Stimulated activated naive CD8-positive, alpha-beta T cell treated with anti-CD3 and anti-CD28 coated beads, Interleukin-15, amount 100 ng/mL, for 72 hours (primary cell): Measurements from ENCODE around the gene CDC42BPB.

Source experiments
- ATAC-seq: fragments of 150-1000 bp; cut with Tn5 transposase; 2 replicates; pipeline ENCODE4 v1.10.0; 2021; ENCODE audit warnings: mild to moderate bottlenecking, moderate library complexity
- DNase-seq, 2 donors: peaks; one replicate each; pipeline ENCODE4 v3.0.0; 2021 to 2022
- H3K27ac Mint-ChIP-seq, 2 donors: one replicate each; pipeline ENCODE4 v1.8.0; 2022; ENCODE audit warnings: mild to moderate bottlenecking in 2 of 2, mixed read lengths in 2 of 2, moderate library complexity in 2 of 2
- H3K27me3 Mint-ChIP-seq: one replicate; pipeline ENCODE4 v1.8.0; 2022; ENCODE audit warnings: mixed read lengths
- H3K4me1 Mint-ChIP-seq: one replicate; pipeline ENCODE4 v1.8.0; 2022; ENCODE audit warnings: mild to moderate bottlenecking, mixed read lengths
- H3K4me3 Mint-ChIP-seq, 2 donors: one replicate each; pipeline ENCODE4 v1.8.0; 2022; ENCODE audit warnings: mild to moderate bottlenecking in 2 of 2, mixed read lengths in 2 of 2, moderate library complexity in 1 of 2
- H3K9me3 Mint-ChIP-seq, 2 donors: one replicate each; pipeline ENCODE4 v1.8.0; 2022; ENCODE audit warnings: mixed read lengths in 2 of 2

Gene CDC42BPB

DNA sequence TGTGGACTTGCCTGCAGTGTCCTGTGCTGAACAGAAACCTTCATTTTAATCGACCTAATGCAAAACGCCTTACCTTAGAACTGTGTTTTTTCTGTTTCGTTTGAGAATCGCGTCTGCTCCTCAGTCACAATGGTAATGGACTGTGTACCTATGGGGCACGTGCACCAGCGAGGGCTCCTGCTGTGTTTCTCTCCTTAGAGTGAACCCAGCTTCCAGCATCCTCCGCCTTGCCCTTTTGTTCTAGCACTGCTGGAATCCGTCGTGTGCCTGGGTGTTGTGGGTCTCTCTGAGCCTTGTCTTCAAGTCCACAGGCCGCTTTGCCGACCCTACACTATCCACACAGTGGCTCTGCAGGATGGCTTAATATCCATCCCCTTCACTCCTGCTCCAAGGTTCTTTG lies 131.2 kb downstream of the CDC42BPB start:
- H3K27ac Mint-ChIP-seq, result no peak overlapping the region
- H3K9me3 Mint-ChIP-seq, result no peaks in the 10 kb centered on the region
- ATAC-seq (no peak), DNase-seq (no peak)
- no peak overlapping the region for H3K4me3 Mint-ChIP-seq
- H3K27me3 Mint-ChIP-seq, result peaks cover 48% of the 10 kb centered on the region
- peaks cover 10% of the 10 kb centered on the region for H3K4me1 Mint-ChIP-seq

- peaks cover 48% of the 10 kb centered on the region for H3K27me3 Mint-ChIP-seq
- DNase-seq, result no peak
- H3K4me1 Mint-ChIP-seq, result peaks cover 10% of the 10 kb centered on the region
- H3K9me3 Mint-ChIP-seq, result no peaks in the 10 kb centered on the region
- no peak for ATAC-seq
- H3K4me3 Mint-ChIP-seq, result no peak overlapping the region
- H3K27ac Mint-ChIP-seq, result no peak overlapping the region
Observed at GRCh38 chr14:102925646-102926045, 131.7 kb downstream of the CDC42BPB start.

GRCh38 chr14:102924632-102925588 lies 132.4 kb downstream of the CDC42BPB start:
- no peak for ATAC-seq
- peaks cover 48% of the 10 kb centered on the region for H3K27me3 Mint-ChIP-seq
- peaks cover 10% of the 10 kb centered on the region for H3K4me1 Mint-ChIP-seq
- no peak for DNase-seq
- H3K9me3 Mint-ChIP-seq, result no peaks in the 10 kb centered on the region
- H3K27ac Mint-ChIP-seq, result no peak overlapping the region
- H3K4me3 Mint-ChIP-seq, result no peak overlapping the region

DNA sequence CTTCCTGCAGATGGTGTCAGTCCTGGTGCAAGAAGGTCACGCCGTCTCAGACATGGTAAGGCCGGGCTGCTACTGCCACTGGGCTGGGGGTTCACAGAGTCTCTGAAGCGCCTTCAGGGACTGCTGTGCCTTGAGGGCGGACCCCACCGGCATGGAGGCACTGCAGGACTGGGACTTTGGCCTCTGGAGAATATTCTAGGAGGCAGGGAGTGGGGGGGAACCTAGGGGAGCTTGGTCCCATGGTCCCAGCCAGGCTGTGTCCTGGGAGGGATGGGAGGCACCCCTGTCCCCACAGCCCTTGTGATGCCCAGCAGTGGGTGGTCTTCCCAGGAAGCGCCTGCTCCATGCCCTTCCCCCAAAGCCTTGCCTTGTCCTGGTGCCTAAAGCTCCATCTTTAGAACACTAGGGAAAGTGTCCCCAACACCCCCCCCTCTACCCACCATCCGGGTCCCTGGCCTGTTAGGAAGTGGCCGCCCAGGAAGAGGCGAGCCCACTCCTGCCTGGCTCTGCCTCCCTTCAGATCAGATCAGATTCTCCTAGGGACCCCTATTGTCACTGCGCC lies 133.3 kb downstream of the CDC42BPB start:
- no peak for ATAC-seq
- DNase-seq, result no peak
- Mint-ChIP-seq H3K9me3 (no peaks in the 10 kb centered on the region), H3K4me3 (no peak overlapping the region), H3K27me3 (peaks cover 48% of the 10 kb centered on the region), H3K4me1 (peaks cover 10% of the 10 kb centered on the region), H3K27ac (no peak overlapping the region)

DNA sequence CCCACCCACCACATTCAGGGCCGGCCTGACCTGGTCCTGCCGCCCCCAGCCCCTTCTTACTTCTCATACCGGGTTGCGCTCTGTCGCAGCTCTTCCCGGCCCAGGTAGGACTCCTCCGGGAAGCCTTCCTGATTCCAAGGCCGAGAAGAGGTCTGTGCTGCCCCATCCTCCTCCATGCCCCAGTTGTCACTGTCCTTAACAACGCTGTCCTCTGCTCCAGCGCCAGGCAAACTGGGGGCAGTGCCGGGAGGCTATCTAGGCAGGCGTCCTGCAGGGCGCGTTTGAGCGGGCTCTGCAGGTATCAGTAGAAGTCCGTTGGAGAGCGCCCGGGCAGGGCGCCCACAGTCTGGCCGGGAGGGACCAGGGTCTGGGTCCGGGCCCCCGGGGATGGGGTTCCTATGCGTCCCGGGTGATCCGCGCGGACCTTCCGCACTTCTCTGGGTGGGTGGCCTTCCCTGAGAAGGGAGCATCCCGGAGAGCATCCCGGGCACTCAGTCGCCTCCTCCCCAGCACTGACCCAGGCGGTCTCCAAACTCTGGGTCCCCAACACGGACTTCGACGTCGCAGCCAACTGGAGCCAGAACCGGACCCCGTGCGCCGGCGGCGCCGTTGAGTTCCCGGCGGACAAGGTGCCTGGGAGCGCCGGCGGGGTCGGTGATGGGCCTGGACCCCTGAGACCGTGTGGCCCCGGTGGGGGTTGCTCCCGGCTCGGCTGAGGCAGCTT lies 134.0 kb downstream of the CDC42BPB start:
- ATAC-seq, result peak; percentile 29
- Mint-ChIP-seq H3K4me1 (peaks cover 5% of the 10 kb centered on the region), H3K27ac (no peak overlapping the region), H3K4me3 (peak overlapping the region; percentile 66 to 68), H3K27me3 (peaks cover 47% of the 10 kb centered on the region), H3K9me3 (no peaks in the 10 kb centered on the region)
- DNase-seq, result no peak

DNA sequence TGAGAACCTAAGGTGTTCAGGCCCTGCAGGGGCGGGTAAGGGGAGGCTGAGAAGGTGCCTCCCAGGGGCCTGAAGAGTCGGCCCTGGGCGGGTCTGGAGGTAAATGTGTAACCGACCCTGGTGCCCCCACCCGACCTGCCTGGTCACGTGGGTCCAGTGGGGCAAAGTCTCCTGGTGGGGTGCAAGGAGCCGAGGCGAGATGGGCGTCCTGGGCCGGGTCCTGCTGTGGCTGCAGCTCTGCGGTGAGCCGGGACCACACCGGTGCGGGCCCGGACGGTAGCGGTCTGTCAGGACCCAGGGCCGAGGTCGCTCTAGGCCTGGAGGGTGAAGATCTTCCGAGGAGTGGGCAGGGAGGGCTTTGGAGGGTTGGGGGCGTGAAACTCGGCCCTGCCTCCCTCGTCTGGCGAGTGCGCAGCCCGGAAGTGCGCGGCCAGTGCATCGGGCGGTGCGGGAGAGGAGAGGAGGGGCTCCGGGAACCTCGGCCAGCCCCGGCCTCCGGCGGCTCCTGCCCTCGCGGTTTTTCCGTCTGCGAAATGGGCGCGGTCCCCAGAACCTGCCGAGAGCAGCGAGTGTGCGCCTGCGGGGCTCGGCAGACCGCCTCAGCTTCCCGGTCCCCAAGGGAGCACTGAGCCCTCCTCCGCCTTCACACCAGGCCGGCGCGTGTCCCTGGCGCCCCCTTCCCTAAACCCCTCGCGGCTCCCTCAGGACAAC lies 134.7 kb downstream of the CDC42BPB start, which contains the start of gene AMN:
Gene AMN (plus strand): TSS at position 174 of the 711 bp plus-strand sequence. CDS start 26 bp downstream, at position 200.
- no peaks in the 10 kb centered on the region for H3K9me3 Mint-ChIP-seq
- ATAC-seq (peak; percentile 16), DNase-seq (no peak)
- H3K27ac Mint-ChIP-seq, result no peak within 1 kb of the TSS
- peak within 1 kb of the TSS; percentile 66 to 68 for H3K4me3 Mint-ChIP-seq
- H3K4me1 Mint-ChIP-seq, result peaks cover 5% of the 10 kb centered on the region
- H3K27me3 Mint-ChIP-seq, result peaks cover 40% of the 10 kb centered on the region

- Mint-ChIP-seq H3K4me1 (peaks cover 10% of the 10 kb centered on the region), H3K9me3 (no peaks in the 10 kb centered on the region), H3K27me3 (peaks cover 23% of the 10 kb centered on the region), H3K27ac (no peak overlapping the region), H3K4me3 (no peak overlapping the region)
- no peak for ATAC-seq
- DNase-seq, result no peak
Observed at GRCh38 chr14:102920998-102921304, 136.4 kb downstream of the CDC42BPB start.

DNA sequence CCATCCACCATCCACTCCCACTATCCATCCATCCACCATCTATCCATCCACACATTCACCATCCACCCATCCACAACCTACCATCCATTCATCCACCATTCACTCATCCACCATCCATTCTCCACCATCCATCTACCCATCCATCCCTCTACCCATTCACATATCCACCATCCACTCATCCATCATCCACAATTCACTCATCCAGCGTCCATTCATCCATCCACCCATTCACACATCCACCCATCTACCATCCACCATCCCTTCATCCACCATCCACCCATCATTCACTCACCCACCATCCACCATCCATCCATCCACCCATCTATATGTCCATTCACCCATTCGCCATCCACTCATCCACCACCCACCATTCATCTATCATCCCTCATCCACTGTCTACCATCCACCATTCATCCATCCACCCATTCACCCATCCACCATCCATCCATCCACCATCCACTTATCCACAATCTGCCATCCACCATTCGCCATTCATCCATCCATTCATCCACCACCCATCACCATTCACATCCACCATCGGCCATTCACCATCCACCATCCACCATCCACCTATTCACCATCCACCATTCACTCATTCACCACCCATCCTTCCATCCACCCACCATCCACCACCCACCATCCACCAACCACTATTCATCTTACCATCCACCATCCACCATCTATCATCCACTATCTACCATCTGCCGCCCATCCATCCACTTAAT lies 136.9 kb downstream of the CDC42BPB start:
- ATAC-seq, result no peak
- H3K27ac Mint-ChIP-seq, result no peak overlapping the region

GRCh38 chr14:102918438-102918837 lies 138.9 kb downstream of the CDC42BPB start:
- DNase-seq (no peak), ATAC-seq (no peak)
- no peak overlapping the region for H3K4me3 Mint-ChIP-seq
- H3K27ac Mint-ChIP-seq, result no peak overlapping the region
- peaks cover 7% of the 10 kb centered on the region for H3K27me3 Mint-ChIP-seq
- peaks cover 10% of the 10 kb centered on the region for H3K4me1 Mint-ChIP-seq
- no peaks in the 10 kb centered on the region for H3K9me3 Mint-ChIP-seq

More for the DNA sequence above, 136.9 kb downstream of the CDC42BPB start:
- H3K4me1 Mint-ChIP-seq, result peaks cover 10% of the 10 kb centered on the region
- H3K4me3 Mint-ChIP-seq, result no peak overlapping the region
- no peaks in the 10 kb centered on the region for H3K9me3 Mint-ChIP-seq
- no peak for DNase-seq
- H3K27me3 Mint-ChIP-seq, result peaks cover 18% of the 10 kb centered on the region

DNA sequence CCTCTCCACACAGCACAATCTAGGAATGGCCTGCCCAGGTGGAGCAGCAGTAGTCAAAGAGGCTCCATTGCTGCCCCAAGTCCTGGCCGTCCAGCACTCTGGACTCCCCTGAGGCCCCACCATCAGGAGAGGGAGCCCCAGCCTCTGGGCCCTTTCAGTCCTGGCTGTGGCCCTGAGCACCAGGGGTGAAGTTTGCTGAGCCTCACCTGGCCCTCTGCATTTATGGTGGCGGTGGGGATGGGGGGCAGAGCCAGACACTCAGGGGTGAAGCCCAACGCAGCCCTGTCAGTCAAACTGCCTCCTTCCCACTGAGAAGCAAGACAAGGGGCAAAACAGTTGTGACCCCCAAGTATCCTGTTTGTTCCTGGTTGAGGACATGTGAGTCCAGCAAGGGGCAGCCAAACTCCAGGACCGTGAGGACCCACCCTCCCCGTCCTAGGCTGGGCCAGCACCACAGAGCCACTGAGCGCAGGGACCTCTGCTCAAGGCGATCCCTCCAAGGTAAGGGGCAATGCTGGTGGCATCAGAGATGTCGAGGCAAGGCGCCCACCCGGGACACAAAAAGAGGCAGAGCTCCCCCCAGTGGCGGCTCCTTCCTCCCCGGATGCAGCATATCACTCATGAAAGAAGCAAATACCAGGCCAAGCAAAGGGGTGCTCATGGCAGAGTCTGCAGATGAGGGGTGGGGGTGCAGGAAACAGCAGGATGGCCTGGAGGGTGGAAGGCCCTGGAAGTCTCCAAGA lies 139.7 kb downstream of the CDC42BPB start:
- DNase-seq (peak; percentile 66 to 68), ATAC-seq (peak; percentile 53)
- H3K4me1 Mint-ChIP-seq, result peaks cover 5% of the 10 kb centered on the region
- H3K9me3 Mint-ChIP-seq, result no peaks in the 10 kb centered on the region
- H3K27me3 Mint-ChIP-seq, result no peaks in the 10 kb centered on the region
- H3K27ac Mint-ChIP-seq, result peak overlapping the region; percentile 27 to 38
- no peak overlapping the region for H3K4me3 Mint-ChIP-seq

DNA sequence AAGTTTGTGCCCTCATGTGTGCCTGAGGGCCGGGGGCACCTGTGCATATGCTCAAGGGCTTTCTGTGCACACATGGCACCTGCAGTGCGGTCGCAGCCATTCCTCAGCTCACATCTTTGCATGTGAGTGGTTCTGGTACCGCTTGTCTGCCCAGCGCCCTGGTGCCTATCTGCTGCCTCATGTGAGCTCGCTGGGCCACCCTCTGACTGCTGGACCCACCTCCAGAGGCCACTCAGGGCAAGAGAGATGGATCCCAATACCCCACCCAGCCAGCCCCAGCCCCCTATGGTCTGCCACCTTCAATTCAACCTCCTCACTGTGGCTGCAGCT lies 140.3 kb downstream of the CDC42BPB start:
- ATAC-seq, result peak; percentile 10
- DNase-seq, result no peak
- no peaks in the 10 kb centered on the region for H3K9me3 Mint-ChIP-seq
- no peak overlapping the region for H3K4me3 Mint-ChIP-seq
- no peaks in the 10 kb centered on the region for H3K27me3 Mint-ChIP-seq
- H3K27ac Mint-ChIP-seq, result peak overlapping the region; percentile 13 to 27
- peaks cover 5% of the 10 kb centered on the region for H3K4me1 Mint-ChIP-seq

DNA sequence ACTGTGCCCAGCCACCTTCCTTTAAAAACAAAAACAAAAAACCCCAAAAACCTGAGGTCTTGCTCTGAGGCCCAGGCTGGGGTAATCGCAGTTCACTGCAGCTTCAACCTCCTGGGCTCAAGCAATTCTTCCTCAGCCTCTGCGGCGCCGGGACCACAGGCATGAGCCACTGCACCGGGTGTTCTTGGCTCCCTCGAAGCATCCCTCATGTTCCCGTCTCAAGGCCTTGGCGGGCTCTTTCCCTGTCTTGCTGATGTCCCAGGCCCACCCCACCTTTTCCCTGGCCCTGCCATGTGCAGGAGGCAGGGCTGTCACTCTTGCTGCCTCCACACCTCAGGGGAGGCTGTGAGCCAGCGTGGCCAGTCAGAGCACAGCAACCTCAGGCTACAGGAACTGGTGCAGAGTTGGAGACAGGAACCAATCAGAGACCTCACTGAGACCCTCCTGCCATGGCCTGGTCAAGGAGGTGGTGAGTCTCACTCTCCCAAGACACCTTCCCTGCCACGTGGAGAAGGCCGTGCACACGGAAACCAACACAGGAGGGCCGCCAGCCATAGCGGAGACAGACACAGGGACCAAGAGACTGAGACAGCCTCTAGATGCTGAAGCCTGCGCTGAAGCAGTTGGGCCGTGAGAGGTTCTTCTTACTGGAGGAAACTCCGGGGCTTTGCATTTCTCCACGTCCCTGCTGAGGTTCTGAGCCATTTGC lies 140.8 kb downstream of the CDC42BPB start:
- H3K9me3 Mint-ChIP-seq, result no peaks in the 10 kb centered on the region
- H3K4me3 Mint-ChIP-seq, result no peak overlapping the region
- H3K27ac Mint-ChIP-seq, result peak overlapping the region in 1 of 2 donors; percentile 74
- H3K4me1 Mint-ChIP-seq, result peaks cover 5% of the 10 kb centered on the region
- no peaks in the 10 kb centered on the region for H3K27me3 Mint-ChIP-seq
- ATAC-seq (no peak), DNase-seq (no peak)

GRCh38 chr14:102915292-102916110 lies 141.8 kb downstream of the CDC42BPB start:
- no peak overlapping the region for H3K4me3 Mint-ChIP-seq
- H3K9me3 Mint-ChIP-seq, result no peaks in the 10 kb centered on the region
- DNase-seq, result no peak
- ATAC-seq, result no peak
- peaks cover 5% of the 10 kb centered on the region for H3K4me1 Mint-ChIP-seq
- peak overlapping the region in 1 of 2 donors; percentile 61 for H3K27ac Mint-ChIP-seq
- H3K27me3 Mint-ChIP-seq, result no peaks in the 10 kb centered on the region
